AG04449 (cell line): ENCODE measurements around the gene KRT36.

Experiments used
- CTCF ChIA-PET: fragments of 350-600 bp; formaldehyde crosslinking; extraction: SDS; loops from one replicate; lab custom pipeline; 2021; ENCODE audit warnings: antibody characterized with exemption; lab: Yijun Ruan, JAX
- POLR2A ChIA-PET: fragments of 400-600, 350-600 bp; formaldehyde crosslinking; extraction: SDS; loops from one replicate; lab custom pipeline; 2020; ENCODE audit warnings: antibody characterized with exemption, inconsistent platforms; lab: Yijun Ruan, JAX
- DNase-seq: peaks from one replicate; pipeline ENCODE4 v3.0.0-alpha.2; 2010; ENCODE audit warnings: low read depth, low spot score
- H3K4me3 ChIP-seq: 2 replicates; pipeline ENCODE4 v1.5.1; 2011; ENCODE audit warnings: low read depth, mild to moderate bottlenecking, control low read depth, low read length
- TF ChIP-seq, protein P1 (sequence below): IDR thresholded peaks from one replicate; pipeline ENCODE4 v1.5.1; 2011; ENCODE audit warnings: mild to moderate bottlenecking, moderate library complexity, low read length, control low read depth, inconsistent platforms; ENCODE audit not compliant: insufficient read depth; ENCODE audit errors: missing control alignments

Gene KRT36

DNA sequence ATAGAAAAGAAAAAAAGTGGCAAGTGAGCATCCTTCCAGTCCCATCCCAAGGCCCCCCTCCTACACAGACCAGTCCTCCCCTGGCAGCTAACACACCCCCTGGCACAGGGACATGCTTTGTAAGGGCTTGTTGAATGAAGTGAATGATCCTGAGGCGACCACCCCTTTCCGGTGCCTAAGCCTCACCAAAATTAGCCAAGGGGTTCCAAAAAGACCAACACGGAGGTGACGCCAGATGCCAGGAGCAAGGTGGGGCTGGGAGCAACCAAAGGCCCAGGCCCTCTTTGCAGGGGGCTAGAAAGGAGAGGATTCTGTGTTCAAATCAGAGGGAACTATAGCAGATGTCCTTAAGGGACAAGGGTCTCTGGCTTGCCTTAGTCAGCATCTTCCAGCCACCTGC is 14.3 kb downstream of the KRT36 start:
- ChIA-PET POLR2A (no interaction called here), CTCF (interaction anchor here (1.5 to 1.8 kb wide), 3 partner anchors 9 to 13 kb away, joined by 3 to 6 read pairs (median 5); no protein-coding TSS in a partner anchor)

DNA sequence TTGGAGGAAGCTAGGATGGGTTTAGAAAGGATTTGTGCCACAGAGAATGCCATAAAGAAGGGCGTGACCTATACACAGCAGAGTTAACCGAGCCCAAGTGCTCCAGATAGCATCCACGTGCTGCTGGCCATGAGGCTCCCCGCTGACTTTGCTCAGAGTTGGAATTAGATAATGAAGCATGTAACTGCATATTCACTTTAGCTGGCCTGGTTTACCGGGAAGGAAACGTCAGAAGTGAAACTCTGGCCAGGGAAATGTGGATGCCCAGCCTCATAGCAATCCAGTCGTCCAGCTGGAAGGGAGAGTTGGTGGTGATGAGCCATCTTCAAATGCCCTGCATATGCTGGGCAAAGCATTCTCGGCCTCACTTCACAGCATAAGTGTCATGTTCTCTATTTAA is 14.8 kb downstream of the KRT36 start:
- ChIA-PET CTCF (interaction anchor here (1.0 to 1.8 kb wide), 4 partner anchors 9 to 25 kb away, joined by 3 to 6 read pairs (median 4); no protein-coding TSS in a partner anchor), POLR2A (no interaction called here)
- TF ChIP-seq, protein P1, sequence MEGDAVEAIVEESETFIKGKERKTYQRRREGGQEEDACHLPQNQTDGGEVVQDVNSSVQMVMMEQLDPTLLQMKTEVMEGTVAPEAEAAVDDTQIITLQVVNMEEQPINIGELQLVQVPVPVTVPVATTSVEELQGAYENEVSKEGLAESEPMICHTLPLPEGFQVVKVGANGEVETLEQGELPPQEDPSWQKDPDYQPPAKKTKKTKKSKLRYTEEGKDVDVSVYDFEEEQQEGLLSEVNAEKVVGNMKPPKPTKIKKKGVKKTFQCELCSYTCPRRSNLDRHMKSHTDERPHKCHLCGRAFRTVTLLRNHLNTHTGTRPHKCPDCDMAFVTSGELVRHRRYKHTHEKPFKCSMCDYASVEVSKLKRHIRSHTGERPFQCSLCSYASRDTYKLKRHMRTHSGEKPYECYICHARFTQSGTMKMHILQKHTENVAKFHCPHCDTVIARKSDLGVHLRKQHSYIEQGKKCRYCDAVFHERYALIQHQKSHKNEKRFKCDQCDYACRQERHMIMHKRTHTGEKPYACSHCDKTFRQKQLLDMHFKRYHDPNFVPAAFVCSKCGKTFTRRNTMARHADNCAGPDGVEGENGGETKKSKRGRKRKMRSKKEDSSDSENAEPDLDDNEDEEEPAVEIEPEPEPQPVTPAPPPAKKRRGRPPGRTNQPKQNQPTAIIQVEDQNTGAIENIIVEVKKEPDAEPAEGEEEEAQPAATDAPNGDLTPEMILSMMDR = no peak
- no peak overlapping the region for H3K4me3 ChIP-seq
- DNase-seq = no peak

More for the DNA sequence above, 14.3 kb downstream of the KRT36 start:
- no peak overlapping the region for H3K4me3 ChIP-seq
- TF ChIP-seq, protein P1 = no peak
- no peak for DNase-seq

DNA sequence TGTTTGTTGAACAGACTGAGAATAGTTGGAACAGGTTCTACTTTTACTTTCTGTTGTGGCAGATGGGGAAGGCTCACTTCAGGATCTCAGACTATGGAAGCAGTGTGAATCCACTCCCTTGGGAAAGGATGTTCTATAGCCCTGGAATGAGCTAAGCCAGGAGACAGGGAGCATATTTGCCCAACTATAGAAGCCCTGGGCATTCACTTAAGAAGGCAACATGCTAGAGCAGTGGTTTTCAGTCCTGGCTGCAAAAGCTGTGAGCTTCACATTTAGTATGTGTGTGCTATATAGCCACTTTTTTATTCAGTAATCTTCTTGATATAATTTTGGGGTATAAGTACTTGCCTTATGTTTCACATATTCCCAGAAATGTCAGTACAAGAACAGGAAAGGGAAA is 21.4 kb downstream of the KRT36 start:
- ChIA-PET CTCF (no interaction called here), POLR2A (no interaction called here)
- TF ChIP-seq, protein P1 = no peak
- DNase-seq = no peak
- H3K4me3 ChIP-seq = no peak overlapping the region

DNA sequence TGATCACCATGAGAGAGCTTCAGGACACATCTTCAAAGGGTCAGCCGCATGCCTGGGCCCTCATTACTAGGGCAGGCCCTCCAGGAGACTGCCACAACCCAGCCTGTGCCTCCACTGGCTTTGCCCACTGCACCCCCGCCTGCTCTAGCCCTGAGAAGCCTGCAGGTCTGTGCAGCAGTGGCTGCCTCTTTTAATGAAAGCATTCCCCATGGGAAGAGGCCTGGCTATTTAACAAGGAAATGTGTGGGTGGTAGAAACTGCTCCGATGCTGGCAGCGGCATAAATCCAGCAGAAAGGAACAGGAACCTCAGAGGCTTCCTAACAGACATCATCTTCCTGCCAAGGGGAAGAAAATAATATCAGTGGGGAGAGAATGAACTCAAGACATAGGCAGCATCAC is 22.1 kb downstream of the KRT36 start:
- H3K4me3 ChIP-seq = no peak overlapping the region
- no peak for DNase-seq
- ChIA-PET CTCF (interaction anchor here (0.6 kb wide), 1 partner anchor 81 kb away, joined by 3 read pairs; no protein-coding TSS in a partner anchor), POLR2A (no interaction called here)
- TF ChIP-seq, protein P1 = no peak

DNA sequence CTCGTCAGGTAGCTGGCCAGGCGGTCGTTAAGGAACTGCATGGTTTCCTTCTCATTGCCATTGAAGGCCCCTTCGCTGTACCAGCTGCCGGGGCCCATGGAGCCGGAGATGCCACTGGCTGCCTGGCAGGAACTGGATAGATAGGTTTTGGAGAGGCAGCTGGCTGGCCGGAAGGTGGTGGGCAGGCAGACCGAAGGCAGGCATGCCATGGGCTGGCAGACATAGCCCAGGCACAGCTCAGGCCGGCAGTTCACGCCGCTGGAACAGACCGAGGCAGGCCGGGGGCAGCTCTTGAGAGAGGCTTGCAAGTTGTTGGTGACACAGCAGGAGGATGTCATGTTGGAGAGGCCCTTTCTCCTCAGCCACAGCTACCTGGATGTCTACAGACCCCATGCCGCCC is 22.7 kb downstream of the KRT36 start, which contains the start of gene KRT32:
TSS of gene KRT32 (minus strand) at position 399 of the 400 bp plus-strand sequence. CDS start at position 338, 61 bp downstream.
- TF ChIP-seq, protein P1 = no peak
- ChIA-PET CTCF (interaction anchor here (0.6 kb wide), 1 partner anchor 82 kb away, joined by 3 read pairs; no protein-coding TSS in a partner anchor), POLR2A (no interaction called here)
- DNase-seq = no peak
- no peak within 1 kb of the TSS for H3K4me3 ChIP-seq

DNA sequence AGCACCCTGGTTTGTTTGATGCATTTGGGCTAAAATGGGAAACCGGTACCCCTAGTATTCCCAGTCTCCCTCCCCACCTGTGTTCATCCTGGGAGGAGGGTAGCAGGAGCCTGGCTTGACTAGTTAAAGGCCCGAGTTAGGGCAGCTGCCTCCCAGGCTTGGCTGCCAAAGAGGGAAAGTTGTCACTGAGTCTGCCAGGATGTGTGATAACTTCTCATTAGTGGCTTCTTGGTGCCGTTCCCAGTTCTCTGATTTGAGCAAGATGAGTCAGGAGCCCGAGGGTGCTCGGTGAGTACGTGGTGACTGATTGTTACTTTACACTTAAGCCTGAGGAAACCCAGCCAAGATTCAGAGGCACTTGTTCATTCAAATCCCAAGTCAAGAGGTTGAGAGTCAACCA is 25.0 kb downstream of the KRT36 start:
- ChIA-PET CTCF (interaction anchor here (1.1 to 4.0 kb wide), 2 partner anchors 31 to 84 kb away, joined by 4 to 14 read pairs; no protein-coding TSS in a partner anchor), POLR2A (no interaction called here)
- no peak overlapping the region for H3K4me3 ChIP-seq
- TF ChIP-seq, protein P1 = no peak
- DNase-seq = peak; percentile 88
